Hippocampal formation (tissue), 2 donors: ENCODE data around the gene KCNQ5.

Experiments
- DNase-seq, 2 donors: peaks; one replicate each; lab custom pipeline; 2025; lab: John Stamatoyannopoulos, UW

Gene KCNQ5

GRCh38 chr6:73123632-73124329 is 501.9 kb downstream of the KCNQ5 start:
- DNase-seq, result no peak

GRCh38 chr6:73129653-73130443 is 508.0 kb downstream of the KCNQ5 start:
- DNase-seq, result peak; percentile 56 to 64

- no peak for DNase-seq
These were observed 509.8 kb downstream of the KCNQ5 start for GRCh38 chr6:73131706-73132105.

- DNase-seq, result no peak
These were observed 512.7 kb downstream of the KCNQ5 start for GRCh38 chr6:73134588-73134987.

GRCh38 chr6:73139681-73140383 is 518.0 kb downstream of the KCNQ5 start:
- DNase-seq, result no peak

GRCh38 chr6:73143551-73143950 is 521.7 kb downstream of the KCNQ5 start:
- no peak for DNase-seq

GRCh38 chr6:73144516-73144915 is 522.7 kb downstream of the KCNQ5 start:
- DNase-seq, result no peak

- DNase-seq, result no peak
These were observed 523.8 kb downstream of the KCNQ5 start for GRCh38 chr6:73145690-73146089.

GRCh38 chr6:73151732-73152131 is 529.9 kb downstream of the KCNQ5 start:
- no peak for DNase-seq

GRCh38 chr6:73152556-73152955 is 530.7 kb downstream of the KCNQ5 start:
- no peak for DNase-seq

- no peak for DNase-seq
These were observed 531.3 kb downstream of the KCNQ5 start for GRCh38 chr6:73152966-73153757.

- DNase-seq, result no peak
These were observed 535.2 kb downstream of the KCNQ5 start for GRCh38 chr6:73156793-73157767.

GRCh38 chr6:73157870-73158269 is 536.0 kb downstream of the KCNQ5 start:
- DNase-seq, result no peak

GRCh38 chr6:73169111-73169510 is 547.2 kb downstream of the KCNQ5 start:
- DNase-seq, result no peak

- no peak for DNase-seq
These were observed 547.8 kb downstream of the KCNQ5 start for GRCh38 chr6:73169633-73170032.

GRCh38 chr6:73174646-73175045 is 552.8 kb downstream of the KCNQ5 start:
- no peak for DNase-seq

- no peak for DNase-seq
These were observed 554.2 kb downstream of the KCNQ5 start for GRCh38 chr6:73176057-73176456.

GRCh38 chr6:73177221-73177944 is 555.5 kb downstream of the KCNQ5 start:
- DNase-seq, result no peak

GRCh38 chr6:73180076-73180738 is 558.3 kb downstream of the KCNQ5 start:
- DNase-seq, result no peak
